H1 (cell line): ENCODE measurements around the gene VPS51.

Experiments used
- CEBPB ChIP-seq: IDR thresholded peaks from 2 replicates; pipeline ENCODE4 v1.6.1; 2012; ENCODE audit warnings: low read depth, low read length
- EP300 ChIP-seq, 2 experiments: IDR thresholded peaks; 1 replicate in 1 of 2; 2 replicates in 1 of 2; pipeline ENCODE4 v1.6.1; 2011 to 2012; ENCODE audit warnings: low read depth in 2 of 2, low read length in 2 of 2, mild to moderate bottlenecking in 2 of 2, borderline replicate concordance in 1 of 2, inconsistent platforms in 1 of 2, moderate library complexity in 1 of 2
- GTF2F1 ChIP-seq: IDR thresholded peaks from 2 replicates; pipeline ENCODE4 v1.6.1; 2012; ENCODE audit warnings: low read depth, low read length, improper control_type of control experiment, borderline replicate concordance
- YY1 ChIP-seq: IDR thresholded peaks from 2 replicates; pipeline ENCODE4 v1.6.1; 2011; ENCODE audit warnings: low read depth, mild to moderate bottlenecking, low read length
- TF ChIP-seq, protein P1 (sequence below), 3 experiments: IDR thresholded peaks; 1 replicate in 2 of 3; 2 replicates in 1 of 3; pipeline versions ENCODE4 v1.5.1 to v1.6.1; 2011; ENCODE audit warnings: low read length in 3 of 3, mild to moderate bottlenecking in 3 of 3, inconsistent platforms in 2 of 3, low read depth in 1 of 3, moderate library complexity in 1 of 3; ENCODE audit not compliant: insufficient read depth in 1 of 3; ENCODE audit errors: control extremely low read depth in 1 of 3

DNA sequence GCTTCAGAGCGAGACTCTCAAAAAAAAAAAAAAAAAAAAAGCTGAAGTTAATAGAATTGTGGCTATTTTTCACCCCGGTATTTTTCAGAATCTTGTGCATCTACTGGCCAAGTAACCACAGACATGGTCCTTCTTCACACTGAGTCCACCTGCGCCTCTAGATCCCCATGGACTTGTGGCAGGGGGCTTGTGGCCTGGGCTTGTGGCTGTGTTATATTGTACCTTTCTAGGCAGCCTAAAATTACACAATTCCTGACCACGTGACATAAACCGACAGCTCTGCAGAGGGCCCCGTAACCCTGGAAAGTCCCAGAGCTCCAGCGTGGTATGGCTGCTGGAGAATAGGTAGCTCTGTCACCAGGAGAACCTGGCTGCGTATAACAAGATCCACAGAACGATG, 26.8 kb upstream of the VPS51 start:
- TF ChIP-seq GTF2F1 = no peak
- TF ChIP-seq, protein P1, sequence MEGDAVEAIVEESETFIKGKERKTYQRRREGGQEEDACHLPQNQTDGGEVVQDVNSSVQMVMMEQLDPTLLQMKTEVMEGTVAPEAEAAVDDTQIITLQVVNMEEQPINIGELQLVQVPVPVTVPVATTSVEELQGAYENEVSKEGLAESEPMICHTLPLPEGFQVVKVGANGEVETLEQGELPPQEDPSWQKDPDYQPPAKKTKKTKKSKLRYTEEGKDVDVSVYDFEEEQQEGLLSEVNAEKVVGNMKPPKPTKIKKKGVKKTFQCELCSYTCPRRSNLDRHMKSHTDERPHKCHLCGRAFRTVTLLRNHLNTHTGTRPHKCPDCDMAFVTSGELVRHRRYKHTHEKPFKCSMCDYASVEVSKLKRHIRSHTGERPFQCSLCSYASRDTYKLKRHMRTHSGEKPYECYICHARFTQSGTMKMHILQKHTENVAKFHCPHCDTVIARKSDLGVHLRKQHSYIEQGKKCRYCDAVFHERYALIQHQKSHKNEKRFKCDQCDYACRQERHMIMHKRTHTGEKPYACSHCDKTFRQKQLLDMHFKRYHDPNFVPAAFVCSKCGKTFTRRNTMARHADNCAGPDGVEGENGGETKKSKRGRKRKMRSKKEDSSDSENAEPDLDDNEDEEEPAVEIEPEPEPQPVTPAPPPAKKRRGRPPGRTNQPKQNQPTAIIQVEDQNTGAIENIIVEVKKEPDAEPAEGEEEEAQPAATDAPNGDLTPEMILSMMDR (IDR thresholded peaks at IDR 0.05; ENCODE audit: control extremely low read depth in 1 of 3, insufficient read depth in 1 of 3, low read depth in 1 of 3, low read length in 3 of 3) = no peak
- TF ChIP-seq CEBPB = no peak
- TF ChIP-seq YY1 = no peak
- TF ChIP-seq EP300 (IDR thresholded peaks at IDR 0.05; ENCODE audit: borderline replicate concordance in 1 of 2, low read depth in 2 of 2, low read length in 2 of 2) = no peak
